Stimulated activated CD4-positive, alpha-beta T cell treated with anti-CD3 and anti-CD28 coated beads, Interleukin-2, amount 100 ng/mL, for 24 hours (primary cell): Measurements from ENCODE around the gene ZPR1.
A peak's percentile ranks its signal among the peaks of the same experiment; 100 is the strongest.
"Not testable (repeated sequence)": the region's sequence is repeated elsewhere in the genome, so short reads cannot be mapped to it uniquely, and the experiment has no call there.

ENCODE experiments used
- DNase-seq, 2 donors: peaks; one replicate each; pipeline ENCODE4 v3.0.0-alpha.2; 2020

ZPR1 gene

DNA sequence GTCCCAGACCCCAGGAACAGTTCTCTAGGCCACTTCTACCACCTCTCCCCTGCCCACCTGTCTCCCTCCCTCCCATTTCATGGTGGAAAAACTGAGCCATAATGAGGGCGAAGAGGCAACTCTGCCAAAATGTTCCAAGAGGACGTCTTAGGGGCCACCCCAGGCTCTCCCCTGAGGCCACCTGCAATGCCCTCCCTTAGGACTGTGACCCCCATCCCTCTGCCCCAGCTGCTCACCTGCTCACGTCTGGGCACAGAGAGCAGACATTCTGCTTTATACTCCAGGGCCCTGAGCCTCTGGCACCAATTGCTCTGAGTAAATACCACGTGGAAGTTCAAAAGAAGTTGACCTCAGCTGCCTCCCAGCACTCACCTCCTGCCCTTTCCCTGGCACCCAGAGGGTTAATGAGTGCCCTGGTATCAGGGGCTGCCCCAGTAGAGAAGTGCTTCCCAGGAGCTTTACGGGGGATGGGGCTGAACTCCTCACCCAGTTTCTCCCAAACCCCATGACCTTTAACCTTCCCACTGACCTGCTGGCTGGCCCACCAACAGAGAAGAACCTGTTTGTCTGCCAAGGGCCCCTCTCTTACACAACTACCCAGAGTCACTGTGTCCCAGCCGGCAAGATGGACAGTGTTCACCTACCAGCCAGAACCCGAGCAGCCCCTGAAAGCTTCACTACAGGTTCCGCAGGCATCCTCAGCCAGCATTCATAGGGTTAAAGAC, 4.5 kb upstream of the ZPR1 start:
- no peak for DNase-seq

DNA sequence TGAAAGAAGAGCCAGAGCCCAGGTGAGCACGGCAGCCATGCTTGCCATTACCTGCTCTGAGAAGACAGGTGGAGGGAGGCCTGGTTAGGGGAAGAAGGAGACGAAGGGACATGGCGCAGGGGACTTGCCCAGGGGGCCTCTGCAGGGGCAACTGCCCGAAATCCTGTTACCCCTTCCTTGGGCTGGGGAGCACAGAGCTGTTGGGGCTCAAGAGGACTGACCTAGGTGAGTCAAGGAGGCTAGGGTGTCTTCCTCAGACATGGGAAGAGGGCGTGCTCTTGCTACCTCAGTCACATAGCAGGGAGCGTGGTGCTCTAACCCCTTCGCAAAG, 4.0 kb upstream of the ZPR1 start, which contains the start of gene APOA5:
TSS of gene APOA5 (minus strand) at position 67 of the 331 bp plus-strand sequence. CDS start at position 48, 19 bp downstream.
- no peak for DNase-seq

DNA sequence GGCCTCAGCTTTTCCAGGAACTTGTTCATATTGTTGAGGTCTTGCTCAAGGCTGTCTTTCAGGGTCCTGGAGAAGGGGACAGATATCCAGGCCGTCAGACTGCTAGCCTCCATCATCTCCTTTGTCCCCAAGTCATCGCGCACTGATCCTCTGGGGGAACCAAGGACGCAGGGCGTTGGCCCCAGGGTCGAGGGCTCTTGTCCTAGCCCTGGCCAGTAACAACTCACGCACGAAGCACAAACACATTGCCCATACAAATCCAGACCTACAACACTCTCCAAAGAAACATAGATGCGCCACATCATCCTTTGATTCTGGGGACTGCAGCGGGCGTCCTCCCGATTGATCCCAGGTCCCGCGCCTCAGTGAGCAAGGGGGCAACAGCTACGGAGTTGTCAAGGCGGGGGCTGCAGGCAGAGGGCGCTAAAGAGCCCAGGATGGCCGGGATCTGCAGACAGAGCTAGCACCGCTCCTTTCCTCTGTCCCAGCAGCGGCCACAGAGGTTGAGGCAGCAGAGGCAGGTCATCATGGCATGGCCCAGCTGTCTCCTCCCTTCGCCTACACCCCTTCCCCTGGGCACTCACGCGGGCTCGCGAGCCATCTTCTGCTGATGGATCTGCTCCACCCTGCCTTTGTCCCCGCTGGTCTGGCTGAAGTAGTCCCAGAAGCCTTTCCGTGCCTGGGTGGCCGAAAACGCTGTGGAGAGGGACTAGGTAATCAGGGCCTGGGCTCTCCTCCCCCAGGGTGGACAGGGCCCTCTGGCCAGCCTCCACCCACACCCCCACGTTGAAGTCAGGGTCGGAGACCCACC, 3.4 kb upstream of the ZPR1 start:
- peak; percentile 81 to 86 for DNase-seq

DNA sequence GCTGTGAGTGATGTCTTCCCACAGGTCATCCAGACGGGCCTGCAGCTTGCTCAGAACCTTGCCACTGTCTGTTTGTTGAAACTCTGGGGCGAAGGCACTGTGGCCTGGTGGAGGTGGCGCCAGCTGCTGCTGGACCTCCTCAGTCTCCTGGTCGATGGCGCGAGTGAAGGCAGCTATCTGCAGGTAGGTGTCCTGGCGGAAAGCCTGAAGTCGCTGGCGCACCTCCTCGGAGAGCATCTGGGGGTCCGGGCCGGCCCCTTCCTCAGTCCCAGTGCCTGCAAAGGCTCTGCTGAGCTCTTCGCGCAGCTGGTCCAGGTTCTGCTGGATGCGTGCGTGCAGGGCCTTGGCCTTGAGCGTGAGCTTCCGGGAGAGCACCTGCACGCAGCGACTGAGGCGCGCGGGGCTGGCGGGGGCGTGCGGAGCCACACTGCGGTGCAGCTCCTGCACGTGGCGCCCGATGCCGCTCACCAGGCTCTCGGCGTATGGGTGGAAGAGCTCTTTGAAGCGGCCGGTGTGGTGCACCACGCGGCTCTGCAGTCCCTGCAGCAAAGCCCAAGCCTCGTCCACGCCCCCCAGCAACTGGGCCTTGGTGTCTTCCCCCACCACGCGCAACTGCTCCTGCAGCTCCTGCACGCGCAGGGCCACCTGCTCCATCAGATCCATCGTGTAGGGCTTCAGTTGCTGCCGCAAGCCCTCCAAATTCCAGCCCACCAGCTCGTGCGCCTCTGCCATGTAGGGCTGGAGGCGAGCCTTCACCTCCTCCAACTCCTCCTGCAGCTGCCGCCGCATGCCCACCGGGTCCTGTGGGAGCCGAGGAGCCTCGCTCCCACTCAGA, 2.6 kb upstream of the ZPR1 start:
- DNase-seq: no peak

DNA sequence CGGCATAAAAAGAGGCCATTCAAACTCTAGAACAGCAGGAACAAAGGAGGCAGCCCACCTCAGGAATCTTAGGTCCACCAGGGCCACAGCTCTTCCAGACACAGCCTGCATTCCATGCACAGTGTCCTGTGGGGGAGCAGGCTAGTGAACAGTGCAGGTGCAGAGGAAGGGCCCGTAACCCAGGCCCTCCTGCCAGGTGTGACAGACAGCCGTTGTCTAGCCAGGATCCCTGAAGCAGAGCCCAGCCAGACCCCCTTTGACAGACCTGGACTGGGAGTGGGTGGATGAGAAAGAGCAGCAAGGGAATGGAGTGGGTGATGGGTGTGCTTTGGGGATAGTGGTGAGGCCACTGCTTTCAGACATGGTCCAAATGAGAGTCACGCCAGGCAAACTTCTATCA, 1.2 kb upstream of the ZPR1 start:
- DNase-seq: no peak

DNA sequence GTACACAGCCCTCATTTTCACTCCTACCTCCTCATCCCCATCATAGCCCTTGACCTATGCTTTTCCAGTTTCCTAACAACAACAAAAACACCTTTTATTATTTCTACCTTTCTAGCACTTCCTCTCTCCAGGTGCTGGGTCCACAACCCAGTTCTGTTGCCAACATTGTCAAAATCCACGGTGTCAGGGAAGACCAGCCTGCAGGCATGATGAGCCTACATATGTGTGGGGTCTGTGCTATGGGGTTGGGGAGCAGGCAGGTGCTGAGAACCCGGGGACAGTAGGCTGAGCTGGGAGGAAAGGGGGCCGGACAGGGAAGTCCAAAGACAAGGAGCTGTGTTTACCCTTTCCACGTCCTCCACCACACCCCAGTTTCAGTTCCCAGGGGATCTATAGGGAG, 711 bp upstream of the ZPR1 start:
- no peak for DNase-seq

DNA sequence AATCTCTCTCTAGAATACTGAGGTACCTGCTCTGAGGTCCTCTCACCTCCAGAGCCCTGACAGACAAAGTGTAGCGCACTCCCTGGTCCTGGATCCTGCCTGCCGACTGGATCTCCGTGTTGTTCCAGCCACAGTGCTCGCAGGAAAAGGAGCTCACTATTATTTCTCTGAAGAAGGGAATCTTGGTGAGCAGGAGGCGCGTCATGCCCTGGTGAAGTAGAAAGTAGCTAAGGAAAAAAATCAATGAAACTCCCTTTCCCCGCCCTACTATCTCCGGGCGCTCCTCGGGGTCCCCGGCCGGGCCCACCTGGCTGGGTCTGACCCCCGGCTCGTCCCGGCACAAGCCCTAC, 412 bp downstream of the ZPR1 start:
- DNase-seq: no peak

DNA sequence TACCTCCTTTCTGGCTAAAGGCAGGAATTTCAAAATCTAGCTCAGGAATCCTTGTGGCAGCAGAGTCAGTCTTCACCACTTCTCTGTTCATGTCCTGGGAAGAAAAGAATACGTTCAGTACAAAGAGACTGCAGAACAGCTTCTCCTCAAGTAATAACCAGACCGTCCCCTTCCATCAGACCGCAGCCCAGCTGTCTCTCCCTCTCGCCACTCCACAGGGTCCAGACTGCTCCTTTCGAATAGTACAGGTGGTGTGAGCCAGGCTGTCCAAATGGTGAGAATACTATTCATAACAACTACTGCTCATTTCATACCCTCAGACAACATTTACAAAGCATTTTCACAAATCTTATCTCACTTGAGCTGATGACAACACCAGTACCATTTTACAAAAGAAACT, 857 bp downstream of the ZPR1 start:
- DNase-seq: no peak

DNA sequence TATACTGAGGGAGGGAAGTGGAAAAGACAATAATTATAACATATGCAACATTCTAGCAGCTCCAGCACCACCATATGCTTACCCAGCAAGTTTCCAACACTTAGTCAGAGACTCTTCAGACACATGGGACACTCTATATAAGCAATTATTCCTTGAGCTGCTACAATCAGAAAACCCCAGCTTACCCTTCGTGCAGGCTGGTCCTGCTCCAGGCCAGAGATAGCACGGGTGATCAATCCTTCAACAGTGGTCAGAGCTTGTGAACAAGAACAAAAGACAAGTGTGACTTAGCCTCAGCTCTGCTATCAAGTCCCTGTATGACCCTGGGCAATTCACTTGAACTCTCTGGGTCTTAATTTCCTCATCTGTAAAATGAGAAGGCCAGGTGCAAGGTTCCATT, 1.5 kb downstream of the ZPR1 start:
- no peak for DNase-seq

DNA sequence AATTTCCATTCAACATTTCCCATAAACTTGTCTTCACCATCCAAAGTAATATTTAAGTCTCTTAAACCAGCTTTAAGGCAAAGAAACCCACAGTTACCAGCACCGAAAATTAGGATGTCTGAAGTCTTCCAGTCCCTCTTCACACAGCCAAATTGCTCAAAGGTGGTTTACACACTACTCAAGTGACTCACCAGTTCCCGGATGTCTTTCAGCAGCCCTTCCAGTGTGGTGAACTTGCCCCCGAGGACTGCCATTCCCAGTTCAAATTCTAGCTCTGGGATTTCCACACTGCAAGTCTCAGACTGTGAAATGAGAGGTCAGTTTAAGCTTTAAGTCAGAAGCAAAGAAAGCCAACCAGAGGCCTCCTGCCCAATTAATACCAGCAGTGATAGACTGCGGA, 5.1 kb downstream of the ZPR1 start:
- DNase-seq: no peak

DNA sequence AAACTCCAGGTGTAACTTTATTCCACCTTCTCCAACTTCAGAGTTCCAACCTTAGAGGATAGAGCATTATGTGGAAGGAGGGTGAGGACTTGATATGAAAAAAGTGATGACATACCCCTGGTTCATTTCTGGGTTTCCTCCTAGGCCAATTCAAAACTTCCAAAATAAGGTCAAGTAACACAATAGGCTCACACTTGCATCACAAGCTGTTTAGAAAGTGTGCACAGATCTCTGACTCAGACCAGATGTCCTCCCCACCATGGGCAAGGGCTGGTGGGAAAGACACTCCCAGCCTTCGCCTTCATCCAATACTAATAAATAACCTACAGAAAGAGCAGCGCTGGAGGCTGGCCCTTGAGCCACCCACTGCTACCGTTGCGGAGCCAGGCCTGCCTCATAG, 9.3 kb downstream of the ZPR1 start:
- no peak for DNase-seq

DNA sequence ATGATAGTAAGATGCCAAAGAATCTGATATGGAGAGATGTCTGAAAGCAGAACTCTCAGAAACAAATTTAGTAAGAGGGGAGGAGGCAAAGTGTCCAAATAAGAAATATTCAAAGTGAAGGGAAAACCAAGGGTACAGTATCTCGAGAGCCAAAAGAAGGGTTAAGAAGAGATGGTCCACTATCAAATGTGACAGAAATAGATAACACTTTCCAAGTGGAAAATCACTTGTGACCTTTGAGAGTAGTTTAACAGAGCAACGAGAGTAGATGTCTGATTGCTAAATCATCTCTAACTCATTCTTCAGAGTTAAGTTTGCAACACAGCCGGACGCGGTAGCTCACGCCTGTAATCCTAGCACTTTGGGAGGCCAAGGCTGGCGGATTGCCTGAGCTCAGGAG, 10.8 kb downstream of the ZPR1 start:
- no peak for DNase-seq

DNA sequence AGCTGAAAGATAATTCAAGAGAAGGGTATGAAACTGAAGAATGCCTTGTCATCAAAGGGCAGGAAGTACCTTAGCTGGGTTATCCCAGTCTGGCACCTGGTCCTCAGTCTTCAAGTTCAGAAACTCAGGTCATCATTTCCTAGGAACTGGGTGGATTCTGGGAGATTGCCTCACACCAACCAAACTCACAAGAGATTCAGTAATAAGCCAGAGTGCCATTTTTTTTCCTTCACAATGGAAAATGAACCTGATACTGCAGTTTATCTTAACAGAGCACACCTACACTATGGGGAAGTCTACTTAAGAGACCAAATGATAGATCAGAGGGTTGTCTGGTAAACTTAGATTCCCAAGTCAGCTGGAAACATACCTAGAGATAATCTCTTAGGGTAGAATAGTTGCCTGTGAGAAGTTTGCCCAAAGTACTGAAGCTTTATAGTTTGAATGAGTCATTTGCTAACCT, 11.3 kb downstream of the ZPR1 start:
- no peak for DNase-seq

DNA sequence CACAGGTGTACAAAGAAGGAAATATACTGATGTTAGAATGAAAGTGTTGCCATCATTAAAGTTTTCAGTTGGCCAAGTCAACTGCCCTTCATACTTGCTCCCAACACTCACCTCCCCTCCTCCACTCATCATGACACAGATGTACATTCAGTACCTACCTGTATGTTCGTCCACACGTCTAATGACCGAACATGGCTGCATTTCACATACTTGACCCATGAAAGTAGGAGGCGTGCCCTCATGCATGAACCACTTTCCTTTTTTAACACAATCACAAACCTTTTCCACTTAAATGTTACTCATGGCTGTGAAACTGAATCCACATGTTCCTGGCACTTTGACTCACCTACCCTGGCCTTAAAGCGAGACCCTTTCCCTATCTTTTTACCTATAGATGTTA, 11.8 kb downstream of the ZPR1 start:
- DNase-seq: no peak

DNA sequence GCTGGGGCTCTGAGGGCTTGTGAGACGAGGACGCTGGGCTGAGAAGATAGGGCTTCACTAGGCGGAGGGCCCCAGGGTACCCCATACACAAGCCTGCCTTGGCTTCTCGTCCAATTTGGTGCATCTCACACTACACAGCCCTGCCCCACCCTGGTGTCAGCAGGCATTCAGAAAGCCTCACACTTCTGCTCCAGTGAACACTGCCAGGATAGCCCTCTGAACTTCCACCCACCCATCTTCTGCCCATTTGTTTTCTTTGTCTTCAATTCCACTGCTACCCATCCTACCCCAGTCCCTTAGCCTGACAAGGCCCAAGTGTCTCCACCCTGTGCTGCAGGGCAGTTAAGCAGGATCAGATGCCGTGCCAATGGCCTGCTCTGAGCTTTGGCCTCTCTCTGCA, 13.2 kb downstream of the ZPR1 start:
- DNase-seq: no peak

DNA sequence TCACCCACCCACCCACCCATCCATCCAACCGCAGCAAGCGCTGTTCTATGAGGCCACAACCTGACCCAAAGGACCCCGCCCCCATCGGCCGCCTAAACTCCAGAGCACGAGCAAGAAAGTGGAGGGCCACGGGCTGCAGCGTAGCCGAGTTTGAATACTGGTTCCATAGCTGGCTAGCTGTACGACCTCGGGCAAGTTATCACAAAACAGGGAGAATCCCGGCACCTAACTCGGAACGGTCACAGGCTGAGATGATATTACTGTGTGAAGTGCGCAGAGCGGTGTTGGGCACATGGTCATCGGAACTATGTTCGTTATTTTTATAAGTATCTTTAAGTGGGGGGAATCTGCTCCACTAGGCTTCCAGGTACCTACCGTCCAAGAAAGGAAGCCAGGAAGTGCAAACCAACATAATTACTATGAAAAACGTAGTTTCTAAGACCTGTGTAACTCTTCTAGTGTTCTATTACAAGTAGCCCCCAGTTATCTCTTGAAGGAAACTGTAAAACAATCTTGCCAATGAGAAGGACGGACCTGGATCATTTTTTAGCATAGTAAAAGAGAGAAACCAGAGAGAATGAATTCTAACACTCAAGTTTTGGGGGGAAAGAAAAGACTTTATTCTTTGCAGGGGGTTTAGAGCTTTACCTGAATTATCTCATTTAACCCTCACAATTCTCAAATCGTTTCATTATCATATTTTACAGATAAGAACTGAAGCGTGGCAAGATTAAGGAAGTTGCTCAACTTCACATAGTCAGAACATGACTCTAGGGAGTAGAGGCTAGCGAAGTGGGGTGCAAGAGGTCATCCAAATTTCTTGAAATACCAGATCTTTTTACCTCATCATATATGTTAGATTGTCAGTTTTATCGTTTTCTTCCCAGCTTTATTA, 14.4 kb downstream of the ZPR1 start:
- DNase-seq: no peak

DNA sequence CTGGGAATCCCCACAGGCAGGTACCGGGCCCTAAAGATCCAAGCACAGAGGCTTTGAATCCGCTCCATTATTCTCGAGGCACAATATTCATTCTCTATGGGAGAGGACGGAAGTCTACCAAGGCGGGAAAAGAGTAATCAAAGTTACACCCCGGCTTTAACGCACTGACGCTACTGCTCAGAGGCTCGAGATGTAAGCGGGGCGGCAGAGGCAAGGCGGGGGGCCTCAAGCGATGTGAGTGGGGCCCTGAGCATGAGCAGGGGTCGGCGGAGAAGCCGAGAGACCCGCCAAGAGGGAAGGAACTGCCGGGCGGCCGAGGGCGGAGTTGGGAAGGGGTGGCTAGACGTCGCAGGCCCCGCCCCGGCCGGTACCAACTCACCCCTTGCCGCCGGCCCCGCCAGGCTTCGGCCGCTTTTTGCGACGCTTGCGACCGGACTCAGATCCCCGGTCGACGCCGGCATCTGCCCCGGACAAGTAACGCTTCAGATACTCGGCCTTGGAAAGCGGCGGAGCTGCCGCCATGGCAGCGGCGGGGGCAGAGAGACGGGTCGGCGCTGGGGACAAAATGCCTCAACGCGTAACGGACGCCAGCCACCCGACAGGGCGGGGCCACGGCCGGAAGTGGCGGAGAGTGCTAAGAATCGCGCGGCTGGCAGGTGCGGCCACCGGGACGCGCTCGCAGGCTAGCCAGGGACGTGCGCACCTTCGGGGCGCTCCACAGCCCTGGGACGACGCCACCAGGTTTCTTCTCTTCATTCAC, 15.2 kb downstream of the ZPR1 start, which contains the start of gene BUD13:
TSS of gene BUD13 (minus strand) at position 545 of the 760 bp plus-strand sequence. CDS start at position 522, 23 bp downstream.
- peak; percentile 97 for DNase-seq

DNA sequence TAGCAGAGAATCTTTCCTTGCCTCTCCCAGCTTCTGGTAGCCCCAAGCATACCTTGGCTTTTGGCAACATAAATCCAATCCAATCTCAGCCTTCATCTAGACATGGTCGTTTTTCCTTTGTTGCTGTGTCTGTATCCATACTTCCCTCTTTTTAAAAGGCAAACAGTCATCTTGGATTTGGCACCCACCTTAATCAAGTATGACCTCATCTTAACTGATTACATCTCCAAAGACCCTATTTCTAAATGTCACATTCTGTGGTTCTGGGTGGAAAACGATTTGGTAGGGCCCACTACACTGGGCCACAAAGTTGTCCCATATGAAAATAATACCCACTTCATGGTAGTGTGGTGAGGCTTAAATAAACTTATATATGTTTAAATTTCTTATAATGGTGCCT, 15.9 kb downstream of the ZPR1 start:
- no peak for DNase-seq

DNA sequence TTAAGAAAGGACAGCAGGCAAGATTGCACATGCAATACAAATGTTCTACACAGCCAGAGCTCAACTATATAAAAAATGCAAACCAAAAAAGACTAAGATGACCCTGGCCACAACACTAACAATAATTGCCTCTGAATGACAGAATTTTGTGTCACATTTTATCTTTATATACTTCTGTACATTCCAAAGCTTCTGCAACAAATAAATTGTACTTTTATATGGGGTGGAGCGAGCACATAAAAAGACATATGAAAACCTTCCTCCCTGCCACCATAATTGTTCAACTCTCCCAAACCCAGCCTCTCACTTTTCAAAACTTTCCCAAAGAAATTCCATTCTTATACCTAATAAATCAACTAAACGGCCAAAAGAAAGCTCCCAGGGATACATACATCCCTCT, 25.7 kb downstream of the ZPR1 start:
- DNase-seq: no peak

DNA sequence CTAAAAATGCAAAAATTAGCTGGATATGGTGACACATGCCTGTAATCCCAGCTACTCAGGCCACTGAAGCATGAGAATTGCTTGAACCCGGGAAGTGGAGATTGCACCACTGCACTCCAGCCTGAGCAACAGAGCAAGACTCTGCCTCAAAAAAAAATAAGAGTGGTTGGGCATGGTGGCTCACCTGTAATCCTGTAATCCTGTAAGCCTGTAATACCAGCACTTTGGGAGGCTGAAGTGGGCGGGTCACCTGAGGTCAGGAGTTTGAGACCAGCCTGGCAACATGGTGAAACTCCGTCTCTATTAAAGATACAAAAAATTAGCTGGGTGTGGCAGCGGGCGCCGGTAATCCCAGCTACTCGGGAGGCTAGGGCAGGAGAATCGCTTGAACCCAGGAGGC, 31.8 kb downstream of the ZPR1 start:
- DNase-seq: not testable (repeated sequence)

DNA sequence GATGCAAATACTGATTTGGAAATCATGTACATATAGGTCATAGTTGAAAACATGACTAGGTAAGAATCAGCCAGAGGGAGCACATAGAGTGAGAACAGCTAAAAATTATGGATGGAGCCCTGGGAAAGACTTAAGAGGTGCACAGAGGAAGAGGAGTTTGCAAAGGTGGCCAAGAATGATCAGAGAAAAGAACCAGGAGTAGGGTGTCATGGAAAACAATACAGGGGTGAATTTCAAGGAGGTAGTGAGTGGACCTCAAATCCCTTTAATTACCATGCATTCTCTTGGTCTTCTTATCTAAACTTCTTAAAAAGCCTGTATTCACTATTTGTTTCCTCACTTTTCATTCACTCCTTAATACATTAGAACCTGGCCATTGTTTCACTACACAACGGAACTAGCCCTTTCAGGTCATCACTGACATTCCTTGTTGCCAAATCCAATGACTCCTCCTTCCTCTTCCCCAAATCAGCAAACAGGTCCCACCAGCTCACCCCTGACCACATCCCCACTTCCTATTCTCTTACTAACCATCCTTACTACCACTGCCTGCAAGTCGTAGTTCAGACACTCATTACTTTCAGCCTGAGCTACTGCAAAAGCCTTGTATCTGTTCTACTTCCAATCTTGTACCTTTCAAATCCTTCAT, 37.6 kb downstream of the ZPR1 start:
- DNase-seq: no peak
